Spleen (tissue), 11 donors: ENCODE measurements around the gene ALDH5A1. TPM values are rescaled to one million over a fixed set of nuclear protein-coding genes. Genes with fewer than 3 reads are reported as not detected.

Experiments used
- DNase-seq: peaks from one replicate; pipeline ENCODE4 v3.0.0-alpha.2; 2020
- H3K27ac ChIP-seq, 8 donors: fragments of 200-600 bp; sonication (generic) in 7 of 8; 1 replicate in 4 of 8; 2 replicates in 4 of 8; pipeline versions ENCODE4 v1.5.0 to v1.8.0; 2016 to 2021; ENCODE audit warnings: inconsistent platforms in 4 of 8, mild to moderate bottlenecking in 4 of 8, moderate library complexity in 1 of 8
- H3K27me3 ChIP-seq, 7 donors: fragments of 200-600 bp; sonication (generic) in 6 of 7; replicated peaks in 1 of 7; 1 replicate in 4 of 7; 2 replicates in 3 of 7; pipeline versions ENCODE4 v1.5.0 to v1.8.0; 2016 to 2021; ENCODE audit warnings: inconsistent platforms in 3 of 7, mild to moderate bottlenecking in 1 of 7
- H3K36me3 ChIP-seq, 6 donors: fragments of 200-600 bp; sonication (generic) in 5 of 6; 1 replicate in 4 of 6; 2 replicates in 2 of 6; pipeline versions ENCODE4 v1.5.0 to v1.8.0; 2016 to 2021; ENCODE audit warnings: inconsistent platforms in 2 of 6
- H3K4me1 ChIP-seq, 6 donors: fragments of 200-600 bp; sonication (generic) in 5 of 6; 1 replicate in 3 of 6; 2 replicates in 3 of 6; pipeline versions ENCODE4 v1.5.0 to v1.8.0; 2016 to 2021; ENCODE audit warnings: inconsistent platforms in 3 of 6
- H3K4me3 ChIP-seq, 8 donors: fragments of 200-600 bp; sonication (generic) in 7 of 8; 1 replicate in 4 of 8; 2 replicates in 4 of 8; pipeline versions ENCODE4 v1.5.0 to v1.8.0; 2016 to 2021; ENCODE audit warnings: inconsistent platforms in 4 of 8, mild to moderate bottlenecking in 4 of 8, moderate library complexity in 2 of 8
- H3K9me3 ChIP-seq, 8 donors: fragments of 200-600 bp; sonication (generic) in 7 of 8; 1 replicate in 4 of 8; 2 replicates in 4 of 8; pipeline versions ENCODE4 v1.5.0 to v1.8.0; 2016 to 2021; ENCODE audit warnings: inconsistent platforms in 4 of 8
- CTCF ChIP-seq, 11 experiments: fragments of 200-600 bp in 7 of 11; fragments of 450-650 bp in 4 of 11; sonication (generic) in 4 of 11; IDR thresholded peaks in 8 of 11; conservative IDR thresholded peaks in 3 of 11; 1 replicate in 7 of 11; 2 replicates in 4 of 11; pipeline versions ENCODE4 v1.4.0 to v1.8.0; 2016 to 2021; ENCODE audit warnings: antibody characterized with exemption in 11 of 11, inconsistent platforms in 4 of 11, mild to moderate bottlenecking in 1 of 11
- POLR2A ChIP-seq, 3 donors: fragments of 450-650 bp; IDR thresholded peaks; one replicate each; pipeline ENCODE4 v1.5.1; 2017; ENCODE audit warnings: antibody characterized with exemption in 3 of 3, mild to moderate bottlenecking in 1 of 3
- POLR2AphosphoS5 ChIP-seq, 3 donors: sonication (generic); formaldehyde crosslinking; IDR thresholded peaks; one replicate each; pipeline ENCODE4 v1.5.1; 2017; ENCODE audit warnings: antibody characterized with exemption in 3 of 3
- WGBS, 5 donors: extraction: QIAGEN DNeasy Blood & Tissue Kit in 3 of 5; methylation state at CpG; one replicate each; pipeline versions ENCODE4 v1.1.5 to v1.1.7; 2013 to 2018; 5-methylcytosine and 5-hydroxymethylcytosine counted together
- intact Hi-C: fragments of 100-400 bp; cut with DNase I; formaldehyde crosslinking; loops from one replicate; pipeline ENCODE4 v1.15.0; 2023; ENCODE audit warnings: low total_unique reads
- polyA plus RNA-seq, 3 donors: library from polyadenylated mRNA; stranded (reverse); fragments of 200-250 nt; gene quantifications; one replicate each; pipeline ENCODE4 v1.2.1, GENCODE V29; 2013
- total RNA-seq, 7 donors: library from RNA; depleted of rRNA in 3 of 7; stranded (reverse); fragments of >200 nt in 3 of 7; fragmentation: NEBNext Ultra II Directional in 4 of 7; extraction: Animal tissue kit (Norgen Biotek cat#: 25700) in 4 of 7; gene quantifications; one replicate each; pipeline versions ENCODE4 v1.1.0 to v1.2.1, GENCODE V29; 2016 to 2021
- donor health status: healthy with polysubstance abuse.
- donor health status: DM: no; HTN: no; CAD: no; lungs with moderate emphysema.
- donor health status: DM: no; HTN: no; CAD: no.
- donor health status: Bipolar disorder and iron deficiency.
- donor health status: healthy.
- donor health status: DM: no; HTN: no; CAD: no.
- donor health status: DM: yes; HTN: yes; CAD: no.

The ALDH5A1 gene
- total and polyA plus RNA-seq, 10 donors, result 5.7 to 16.6 (median 10.1) TPM

GRCh38 chr6:24534329-24534728 is 39.6 kb downstream of the ALDH5A1 start:
- TF ChIP-seq CTCF (IDR thresholded peaks at IDR 0.05 in 8 of 11, conservative IDR thresholded peaks at IDR 0.05 in 3 of 11) (no peak), POLR2AphosphoS5 (IDR thresholded peaks at IDR 0.05) (no peak), POLR2A (IDR thresholded peaks at IDR 0.05) (no peak)
- peaks cover 0 to 60% (median 23%) of the 10 kb centered on the region in 6 donors for H3K36me3 ChIP-seq
- 94 to 97% (median 96%) methylated on average over 5 of the region's 5 CpGs for WGBS, 5 donors
- no peaks in the 10 kb centered on the region for H3K4me1 ChIP-seq
- no peaks in the 10 kb centered on the region for H3K9me3 ChIP-seq
- no peak for DNase-seq
- no peak overlapping the region for H3K4me3 ChIP-seq
- no peak overlapping the region for H3K27ac ChIP-seq
- intact Hi-C loops, result no loop called here
- H3K27me3 ChIP-seq, result no peaks in the 10 kb centered on the region

- WGBS, 5 donors, result 78 to 98% (median 94%) methylated on average over 3 of the region's 3 CpGs
- peaks cover 0 to 55% (median 23%) of the 10 kb centered on the region in 6 donors for H3K36me3 ChIP-seq
- TF ChIP-seq CTCF (IDR thresholded peaks at IDR 0.05 in 8 of 11, conservative IDR thresholded peaks at IDR 0.05 in 3 of 11), result no peak
- no peak for TF ChIP-seq POLR2A (IDR thresholded peaks at IDR 0.05)
- no peak for TF ChIP-seq POLR2AphosphoS5 (IDR thresholded peaks at IDR 0.05)
- no peak for DNase-seq
- H3K4me3 ChIP-seq, result no peak overlapping the region
- no peaks in the 10 kb centered on the region for H3K9me3 ChIP-seq
- no peaks in the 10 kb centered on the region for H3K27me3 ChIP-seq
- intact Hi-C loops, result no loop called here
- H3K4me1 ChIP-seq, result no peaks in the 10 kb centered on the region
- no peak overlapping the region for H3K27ac ChIP-seq
Measured at GRCh38 chr6:24535210-24535609, 40.4 kb downstream of the ALDH5A1 start.

DNA sequence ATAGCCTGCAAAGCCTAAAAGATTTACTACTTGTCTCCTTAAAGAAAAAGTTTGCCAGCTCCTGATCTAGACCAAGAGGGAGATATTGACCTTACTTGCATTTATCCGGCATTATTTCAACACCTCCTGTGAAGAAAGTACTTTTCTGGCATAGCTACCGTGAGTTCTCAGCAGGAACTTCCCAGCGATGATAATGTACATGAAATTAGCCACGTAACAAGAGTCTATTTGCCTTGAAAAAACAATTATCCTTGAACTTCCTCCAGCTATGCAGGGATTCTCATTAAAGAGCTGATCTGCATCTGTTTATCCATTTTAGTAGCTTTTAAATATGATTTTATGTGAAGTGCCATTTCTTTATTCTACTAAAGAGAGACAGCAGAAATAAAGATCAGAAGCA is 41.7 kb downstream of the ALDH5A1 start:
- TF ChIP-seq CTCF (IDR thresholded peaks at IDR 0.05 in 8 of 11, conservative IDR thresholded peaks at IDR 0.05 in 3 of 11) (no peak), POLR2A (IDR thresholded peaks at IDR 0.05) (no peak), POLR2AphosphoS5 (IDR thresholded peaks at IDR 0.05) (no peak)
- no peak for DNase-seq
- no peak overlapping the region for H3K4me3 ChIP-seq
- H3K27me3 ChIP-seq, result no peaks in the 10 kb centered on the region
- no peaks in the 10 kb centered on the region for H3K9me3 ChIP-seq
- intact Hi-C loops, result no loop called here
- no peak overlapping the region for H3K27ac ChIP-seq
- H3K4me1 ChIP-seq, result no peaks in the 10 kb centered on the region
- H3K36me3 ChIP-seq, result peaks cover 0 to 43% (median 23%) of the 10 kb centered on the region in 6 donors
- 52 to 72% (median 60%) methylated on average over 4 of the region's 4 CpGs for WGBS, 5 donors

GRCh38 chr6:24537082-24537699 is 42.4 kb downstream of the ALDH5A1 start:
- no peak for TF ChIP-seq POLR2AphosphoS5 (IDR thresholded peaks at IDR 0.05)
- TF ChIP-seq POLR2A (IDR thresholded peaks at IDR 0.05), result no peak
- no peak for TF ChIP-seq CTCF (IDR thresholded peaks at IDR 0.05 in 8 of 11, conservative IDR thresholded peaks at IDR 0.05 in 3 of 11)
- WGBS, 5 donors, result 90 to 96% (median 94%) methylated on average over 8 of the region's 8 CpGs
- Histone ChIP-seq H3K36me3 (peaks cover 0 to 37% (median 20%) of the 10 kb centered on the region in 6 donors), H3K4me3 (no peak overlapping the region), H3K9me3 (no peaks in the 10 kb centered on the region), H3K27ac (no peak overlapping the region), H3K27me3 (no peaks in the 10 kb centered on the region), H3K4me1 (no peaks in the 10 kb centered on the region)
- no peak for DNase-seq
- intact Hi-C loops, result no loop called here
